IgD-negative memory B cell (primary cell): ENCODE results near the gene ALG8. TPM values are rescaled to one million over a fixed set of nuclear protein-coding genes. Genes with fewer than 3 reads are reported as not detected.
"Not testable (repeated sequence)": the region's sequence is repeated elsewhere in the genome, so short reads cannot be mapped to it uniquely, and the experiment has no call there.

Source experiments
- H3K27ac Mint-ChIP-seq, 3 donors: one replicate each; pipeline ENCODE4 v1.8.0; 2020 to 2022; ENCODE audit warnings: mild to moderate bottlenecking in 3 of 3, mixed read lengths in 3 of 3, moderate library complexity in 1 of 3
- H3K27me3 Mint-ChIP-seq: one replicate; pipeline ENCODE4 v1.8.0; 2021; ENCODE audit warnings: mixed read lengths
- H3K36me3 Mint-ChIP-seq: one replicate; pipeline ENCODE4 v1.8.0; 2020; ENCODE audit warnings: mild to moderate bottlenecking, mixed read lengths
- H3K4me1 Mint-ChIP-seq, 3 donors: one replicate each; pipeline ENCODE4 v1.8.0; 2020 to 2022; ENCODE audit warnings: mixed read lengths in 3 of 3, mild to moderate bottlenecking in 1 of 3
- H3K4me3 Mint-ChIP-seq, 4 donors: one replicate each; pipeline ENCODE4 v1.8.0; 2020 to 2022; ENCODE audit warnings: mild to moderate bottlenecking in 4 of 4, mixed read lengths in 4 of 4, moderate library complexity in 3 of 4
- H3K9me3 Mint-ChIP-seq, 3 donors: one replicate each; pipeline ENCODE4 v1.8.0; 2020 to 2021; ENCODE audit warnings: mixed read lengths in 3 of 3, mild to moderate bottlenecking in 1 of 3
- polyA plus RNA-seq: library from polyadenylated mRNA; unstranded; fragments of 300-500 nt; fragmentation: Illumina TruSeq; gene quantifications from one replicate; pipeline ENCODE4 v1.2.3, GENCODE V29; 2021

The ALG8 gene
- 55.1 TPM for polyA plus RNA-seq

DNA sequence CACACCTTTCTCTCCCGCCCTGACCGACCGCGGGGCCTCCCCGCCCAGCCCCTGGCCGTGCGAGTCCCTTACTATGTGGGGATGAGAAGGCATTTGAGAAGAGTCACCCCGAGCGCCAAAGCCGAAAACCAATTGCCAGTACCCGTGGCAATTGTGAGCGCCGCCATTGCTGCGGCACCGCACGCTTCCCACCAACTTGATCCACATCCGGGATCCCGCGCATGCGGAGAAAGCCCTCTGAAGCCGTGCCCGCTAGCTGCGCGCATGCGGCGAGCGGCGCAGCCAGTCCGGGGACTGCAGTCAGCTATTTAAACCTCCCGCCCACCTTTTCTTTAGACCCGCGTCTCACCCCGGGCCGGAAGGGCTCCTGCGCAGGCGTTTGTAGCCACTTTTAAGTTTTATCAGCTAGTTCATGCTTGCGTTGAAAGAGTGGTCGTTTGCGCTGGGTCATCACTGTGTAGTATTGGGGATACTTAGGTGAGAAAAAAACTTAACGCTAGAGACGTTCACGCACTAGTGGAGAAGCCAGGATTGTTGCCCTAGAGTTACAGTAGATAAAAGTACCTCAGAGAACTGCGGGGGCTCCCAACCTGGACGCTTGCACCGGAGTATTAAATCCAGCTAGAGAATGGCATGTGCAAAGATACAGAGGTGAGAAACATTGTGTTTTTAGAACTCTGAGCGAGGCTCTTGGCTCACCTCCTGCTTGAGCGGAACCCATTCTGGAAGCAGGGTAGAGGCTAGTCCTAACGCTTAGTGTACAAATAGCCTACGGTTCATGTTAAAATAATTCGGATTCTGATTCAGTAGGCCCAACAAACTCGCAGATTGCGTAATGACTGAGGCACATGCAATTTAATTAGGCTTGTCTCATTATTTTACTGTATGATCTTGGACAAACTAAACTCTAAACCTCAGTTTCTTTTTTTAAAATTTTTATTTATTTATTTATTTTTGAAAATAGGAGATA lies at the start of gene ALG8:
Gene ALG8, minus strand, starts transcription at position 205 of the 970 bp plus-strand sequence. Its CDS starts 38 bp downstream, at position 167.
- peak within 1 kb of the TSS; percentile 91 to 97 (median 92) for H3K27ac Mint-ChIP-seq
- H3K36me3 Mint-ChIP-seq = peaks cover 5% of the 10 kb centered on the region
- H3K4me3 Mint-ChIP-seq = peak within 1 kb of the TSS; percentile 96 to 100 (median 98)
- no peaks in the 10 kb centered on the region for H3K9me3 Mint-ChIP-seq
- H3K27me3 Mint-ChIP-seq = no peaks in the 10 kb centered on the region
- H3K4me1 Mint-ChIP-seq = peaks cover 20 to 40% (median 39%) of the 10 kb centered on the region in 3 donors

- peak within 1 kb of the TSS; percentile 81 to 89 (median 84) for H3K27ac Mint-ChIP-seq
- H3K36me3 Mint-ChIP-seq = peaks cover 5% of the 10 kb centered on the region
- H3K27me3 Mint-ChIP-seq = no peaks in the 10 kb centered on the region
- H3K9me3 Mint-ChIP-seq = no peaks in the 10 kb centered on the region
- H3K4me3 Mint-ChIP-seq = peak within 1 kb of the TSS; percentile 96 to 99 (median 98)
- H3K4me1 Mint-ChIP-seq = peaks cover 16 to 25% (median 22%) of the 10 kb centered on the region in 3 donors
Observed at GRCh38 chr11:78188286-78189173, 49.1 kb upstream of the ALG8 start, which contains the start of the genes KCTD21 and USP35. KCTD21 (minus strand) TSS chr11:78188626; CDS start chr11:78174554, 14,072 bp downstream. USP35 (plus strand) TSS chr11:78188919; CDS start chr11:78196246, 7,327 bp downstream.

DNA sequence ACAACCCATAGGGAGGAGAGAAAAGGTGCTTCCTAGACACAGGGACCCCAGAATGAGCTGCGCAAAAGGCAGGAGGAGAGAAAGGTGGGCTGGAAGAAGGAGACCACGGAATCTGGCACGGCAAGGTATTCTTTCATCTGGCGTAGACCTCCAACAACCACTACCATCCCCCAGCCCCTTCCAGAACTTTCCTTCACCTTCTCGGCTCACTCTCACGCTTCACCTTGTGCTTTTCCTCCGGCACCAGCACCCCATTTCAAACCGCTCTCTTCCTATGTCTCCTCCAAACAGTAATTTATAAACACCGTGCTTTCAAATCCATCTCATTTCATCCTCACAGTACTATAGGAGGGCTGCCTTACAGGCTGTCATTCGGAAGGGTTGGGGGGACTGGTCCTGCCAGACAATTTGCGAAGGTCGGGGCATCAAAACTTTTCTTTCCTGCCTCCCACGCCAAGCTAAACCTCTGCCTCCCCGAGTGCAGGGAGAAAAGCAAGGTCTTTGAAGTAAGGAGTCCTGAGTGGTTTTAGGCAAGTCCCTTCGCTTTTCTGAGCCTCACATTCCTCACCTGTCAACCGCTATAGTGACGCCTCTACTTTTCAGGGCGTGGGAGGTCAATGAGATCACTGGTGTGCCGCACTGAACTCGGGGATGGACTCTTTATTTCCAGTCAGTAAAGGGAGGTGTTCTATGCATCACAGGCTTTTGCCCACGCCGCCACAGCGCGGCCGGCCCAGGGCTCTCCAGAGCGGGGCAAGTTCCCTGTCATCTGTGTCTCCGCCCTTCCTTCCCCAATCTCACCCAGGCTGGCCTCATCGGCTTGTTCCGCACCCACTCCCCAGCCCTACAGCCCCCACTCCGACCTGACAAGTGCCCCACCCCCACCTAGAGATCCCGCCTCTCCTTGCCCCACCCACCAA lies 48.2 kb upstream of the ALG8 start:
- H3K9me3 Mint-ChIP-seq = no peaks in the 10 kb centered on the region
- peaks cover 16 to 25% (median 22%) of the 10 kb centered on the region in 3 donors for H3K4me1 Mint-ChIP-seq

GRCh38 chr11:78181185-78181584 lies 41.8 kb upstream of the ALG8 start:
- no peak overlapping the region for H3K27ac Mint-ChIP-seq
- H3K36me3 Mint-ChIP-seq = peaks cover 9% of the 10 kb centered on the region
- H3K4me1 Mint-ChIP-seq = peaks cover 0 to 1% (median 0%) of the 10 kb centered on the region in 3 donors
- H3K9me3 Mint-ChIP-seq = peaks cover 0 to 7% (median 0%) of the 10 kb centered on the region in 3 donors
- no peak overlapping the region for H3K4me3 Mint-ChIP-seq
- H3K27me3 Mint-ChIP-seq = no peaks in the 10 kb centered on the region

More for the DNA sequence above, 48.2 kb upstream of the ALG8 start:
- Mint-ChIP-seq H3K27me3 (no peaks in the 10 kb centered on the region), H3K36me3 (peaks cover 5% of the 10 kb centered on the region), H3K27ac (peak overlapping the region; percentile 81 to 89 (median 84)), H3K4me3 (peak overlapping the region; percentile 96 to 99 (median 98))

GRCh38 chr11:78180751-78181150 lies 41.3 kb upstream of the ALG8 start:
- peaks cover 0 to 1% (median 0%) of the 10 kb centered on the region in 3 donors for H3K4me1 Mint-ChIP-seq
- H3K36me3 Mint-ChIP-seq = peaks cover 9% of the 10 kb centered on the region
- H3K27ac Mint-ChIP-seq = peak overlapping the region in 1 of 3 donors; percentile 37
- peaks cover 0 to 7% (median 0%) of the 10 kb centered on the region in 3 donors for H3K9me3 Mint-ChIP-seq
- H3K27me3 Mint-ChIP-seq = no peaks in the 10 kb centered on the region
- peak overlapping the region in 1 of 4 donors; percentile 13 for H3K4me3 Mint-ChIP-seq

DNA sequence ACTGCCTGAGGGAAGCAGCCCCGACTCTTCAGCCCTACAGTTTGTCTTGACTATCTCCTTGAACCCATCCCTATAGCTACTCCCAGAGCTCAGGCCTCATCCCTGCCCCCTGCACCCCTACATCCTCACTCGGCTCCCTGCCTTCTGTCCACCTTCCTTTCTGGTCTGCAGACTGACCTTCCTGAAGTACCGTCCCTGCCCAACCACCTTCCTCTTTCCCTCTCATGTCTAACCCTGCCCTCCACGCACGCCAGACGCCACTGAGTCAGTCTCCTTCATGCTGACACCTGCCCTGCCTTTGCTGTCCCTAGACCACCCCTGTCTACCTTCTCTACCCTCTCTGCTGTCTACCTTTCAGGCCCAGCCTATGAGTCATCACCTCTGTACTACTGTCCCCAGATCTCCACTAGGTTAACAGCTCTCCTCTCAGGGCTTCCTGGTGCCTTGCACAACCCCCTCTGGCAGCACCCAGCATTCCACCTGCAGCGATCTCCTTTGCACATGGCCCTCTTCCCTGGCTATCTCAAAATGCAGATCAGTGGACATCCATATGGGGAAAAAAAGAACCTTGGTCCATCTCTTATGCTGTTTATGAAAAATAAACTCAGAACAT lies 40.1 kb upstream of the ALG8 start:
- H3K27ac Mint-ChIP-seq = no peak overlapping the region
- H3K4me1 Mint-ChIP-seq = peaks cover 0 to 1% (median 0%) of the 10 kb centered on the region in 3 donors
- no peak overlapping the region for H3K4me3 Mint-ChIP-seq
- H3K27me3 Mint-ChIP-seq = no peaks in the 10 kb centered on the region
- peaks cover 9% of the 10 kb centered on the region for H3K36me3 Mint-ChIP-seq
- H3K9me3 Mint-ChIP-seq = peaks cover 0 to 7% (median 0%) of the 10 kb centered on the region in 3 donors

GRCh38 chr11:78177216-78177615 lies 37.8 kb upstream of the ALG8 start:
- no peak overlapping the region for H3K4me3 Mint-ChIP-seq
- no peaks in the 10 kb centered on the region for H3K27me3 Mint-ChIP-seq
- H3K4me1 Mint-ChIP-seq = no peaks in the 10 kb centered on the region
- peaks cover 15% of the 10 kb centered on the region for H3K36me3 Mint-ChIP-seq
- H3K9me3 Mint-ChIP-seq = peaks cover 0 to 7% (median 0%) of the 10 kb centered on the region in 3 donors
- no peak overlapping the region for H3K27ac Mint-ChIP-seq

DNA sequence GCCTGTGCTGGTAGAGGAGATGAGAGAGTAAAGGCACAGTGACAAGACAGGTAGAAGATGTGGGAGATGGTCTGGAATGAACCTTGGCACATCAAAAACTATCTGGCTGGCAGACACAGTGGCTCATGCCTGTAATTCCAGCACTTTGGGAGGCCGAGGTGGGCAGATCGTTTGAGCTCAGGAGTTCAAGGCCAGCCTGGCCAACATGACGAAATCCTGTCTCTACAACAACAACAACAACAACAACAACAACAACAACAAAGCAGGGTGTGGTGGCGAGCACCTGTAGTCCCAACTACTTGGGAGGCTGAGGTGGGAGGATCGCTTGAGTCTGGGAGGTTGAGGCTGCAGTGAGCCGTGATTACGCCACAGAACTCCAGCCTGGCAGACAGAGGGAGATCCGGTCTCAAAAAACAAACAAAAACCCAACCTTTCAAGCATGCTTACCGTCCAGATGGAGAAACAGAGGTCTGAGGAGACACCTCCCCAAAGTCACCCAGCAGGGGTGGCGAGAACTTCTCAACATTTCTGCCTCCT lies 37.2 kb upstream of the ALG8 start:
- H3K4me1 Mint-ChIP-seq = no peaks in the 10 kb centered on the region
- H3K9me3 Mint-ChIP-seq = peaks cover 0 to 7% (median 0%) of the 10 kb centered on the region in 3 donors
- peak overlapping the region in 1 of 3 donors; percentile 84 for H3K27ac Mint-ChIP-seq
- no peak overlapping the region for H3K4me3 Mint-ChIP-seq
- no peaks in the 10 kb centered on the region for H3K27me3 Mint-ChIP-seq
- H3K36me3 Mint-ChIP-seq = peaks cover 16% of the 10 kb centered on the region

DNA sequence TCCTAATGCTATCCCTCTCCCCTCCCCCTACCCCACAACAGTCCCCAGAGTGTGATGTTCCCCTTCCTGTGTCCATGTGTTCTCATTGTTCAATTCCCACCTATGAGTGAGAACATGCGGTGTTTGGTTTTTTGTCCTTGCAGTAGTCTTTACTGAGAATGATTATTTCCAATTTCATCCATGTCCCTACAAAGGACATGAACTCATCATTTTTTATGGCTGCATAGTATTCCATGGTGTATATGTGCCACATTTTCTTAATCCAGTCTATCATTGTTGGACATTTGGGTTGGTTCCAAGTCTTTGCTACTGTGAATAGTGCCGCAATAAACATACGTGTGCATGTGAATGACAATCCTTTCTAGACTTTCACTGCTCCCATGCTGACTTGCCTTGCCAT lies 36.4 kb upstream of the ALG8 start:
- H3K27ac Mint-ChIP-seq, H3K9me3 Mint-ChIP-seq, H3K4me1 Mint-ChIP-seq, H3K4me3 Mint-ChIP-seq, H3K27me3 Mint-ChIP-seq: not testable (repeated sequence)
- H3K36me3 Mint-ChIP-seq = peaks cover 14% of the 10 kb centered on the region

DNA sequence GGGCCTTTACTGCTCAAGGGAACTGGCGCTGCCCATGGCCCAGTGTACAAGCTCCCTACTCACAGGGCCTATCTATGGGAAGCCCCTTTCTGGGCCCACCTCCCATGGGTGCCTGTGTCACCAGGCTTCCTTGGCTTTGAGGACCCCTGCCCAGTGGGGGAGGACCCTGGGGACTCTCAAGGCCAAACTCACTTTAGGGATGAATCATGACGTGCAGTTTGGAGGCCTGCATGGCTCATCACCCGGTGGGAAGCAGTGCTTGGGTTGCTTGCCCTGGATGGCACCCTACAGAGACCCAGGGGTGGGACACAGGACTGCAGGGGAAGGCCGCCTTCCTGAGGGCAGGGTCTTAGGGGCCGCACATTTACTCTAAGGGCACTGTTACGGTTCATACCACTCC lies 32.5 kb upstream of the ALG8 start:
- H3K4me3 Mint-ChIP-seq = no peak overlapping the region
- no peaks in the 10 kb centered on the region for H3K27me3 Mint-ChIP-seq
- H3K36me3 Mint-ChIP-seq = peaks cover 9% of the 10 kb centered on the region
- no peaks in the 10 kb centered on the region for H3K9me3 Mint-ChIP-seq
- H3K4me1 Mint-ChIP-seq = no peaks in the 10 kb centered on the region
- no peak overlapping the region for H3K27ac Mint-ChIP-seq

DNA sequence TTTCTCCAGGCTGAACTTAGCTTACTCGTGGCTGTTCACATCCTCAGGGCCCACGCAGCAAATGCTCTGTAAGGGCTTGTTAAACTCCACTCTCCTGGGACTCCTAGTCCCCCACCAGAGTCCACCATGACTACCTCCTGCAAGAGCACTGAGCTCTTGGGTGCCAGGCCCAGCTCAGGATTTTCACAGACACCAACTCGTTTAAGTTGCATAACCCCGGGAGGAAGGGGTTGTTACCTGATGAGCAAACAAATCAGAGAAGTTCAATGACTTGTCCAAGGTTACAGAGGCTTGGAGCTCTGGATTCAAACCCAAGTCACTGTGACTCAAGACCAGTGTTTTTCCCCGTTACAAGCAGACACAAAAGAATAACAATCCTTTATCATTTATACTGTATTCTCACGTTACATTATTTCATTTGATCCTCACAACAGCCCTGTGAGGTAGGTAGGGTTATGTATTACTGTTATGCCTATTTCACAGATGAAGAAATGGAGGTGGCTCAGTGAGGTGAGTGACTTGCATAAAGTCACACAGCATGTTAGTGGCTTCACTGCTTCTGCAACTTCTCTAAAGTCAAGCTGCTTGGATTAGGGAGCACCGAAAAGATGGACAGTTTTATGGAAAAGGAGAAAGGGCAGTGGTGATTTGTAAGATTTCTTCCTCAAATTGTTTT lies 31.6 kb upstream of the ALG8 start:
- peaks cover 9% of the 10 kb centered on the region for H3K36me3 Mint-ChIP-seq
- no peak overlapping the region for H3K4me3 Mint-ChIP-seq
- H3K27ac Mint-ChIP-seq = no peak overlapping the region
- no peaks in the 10 kb centered on the region for H3K9me3 Mint-ChIP-seq
- H3K4me1 Mint-ChIP-seq = no peaks in the 10 kb centered on the region
- H3K27me3 Mint-ChIP-seq = no peaks in the 10 kb centered on the region

DNA sequence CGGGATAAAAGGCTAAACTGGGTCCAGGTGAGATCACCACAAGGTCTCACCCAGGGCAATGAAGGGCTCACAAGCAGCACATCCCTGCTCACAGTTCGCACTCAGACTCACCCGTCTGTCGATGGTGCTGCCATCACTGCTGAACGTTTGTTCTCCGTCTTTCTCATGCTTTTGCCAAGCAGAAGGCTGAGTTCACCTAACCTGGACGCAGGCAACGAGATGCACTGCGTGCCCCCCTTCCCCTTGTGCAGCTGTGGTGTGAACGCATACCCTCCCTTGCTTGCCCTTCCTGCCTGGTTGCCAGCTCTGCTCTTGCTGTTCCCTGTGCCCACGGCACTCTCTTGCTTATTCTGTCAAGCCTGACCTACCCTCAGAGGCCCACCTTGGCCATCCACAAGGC lies 31.0 kb upstream of the ALG8 start:
- Mint-ChIP-seq H3K9me3 (no peaks in the 10 kb centered on the region), H3K4me1 (no peaks in the 10 kb centered on the region), H3K36me3 (peaks cover 9% of the 10 kb centered on the region), H3K27me3 (no peaks in the 10 kb centered on the region), H3K4me3 (no peak overlapping the region), H3K27ac (no peak overlapping the region)
